HepG2 (cell line): ENCODE measurements around the gene PYGB. TPM values are rescaled to one million over a fixed set of nuclear protein-coding genes. Genes with fewer than 3 reads are reported as not detected.

Source experiments
- ATAC-seq: fragments of 200-7000 bp; cut with Tn5 transposase; 3 replicates; pipeline ENCODE4 v1.9.1; 2020; ENCODE audit warnings: mild to moderate bottlenecking, moderate library complexity
- BruUV-seq: library from RNA; stranded (reverse); fragments of 400-500 nt; replicated peaks from 2 replicates; lab custom pipeline; 2021; lab: Mats Ljungman, UMichigan
- CTCF ChIA-PET: fragments of 300-600 bp; formaldehyde crosslinking; extraction: SDS; loops from one replicate; lab custom pipeline; 2021; ENCODE audit warnings: low total read pairs, inconsistent platforms, low intra/inter-chr PET ratio; lab: Yijun Ruan, JAX
- POLR2A ChIA-PET: fragments of 350-600 bp; sonication (Branson Sonifier 250); formaldehyde crosslinking; loops from one replicate; lab custom pipeline; 2020; ENCODE audit warnings: antibody characterized with exemption, inconsistent platforms; lab: Yijun Ruan, JAX
- DNase-seq: peaks from one replicate; pipeline ENCODE4 v3.0.0-alpha.2; 2015; ENCODE audit warnings: low spot score
- FAIRE-seq: peaks from 3 replicates; lab custom pipeline; 2011; peaks lifted over from hg19 to GRCh38; lab: Jason Lieb, UNC
- H2AFZ ChIP-seq: one replicate; pipeline ENCODE4 v1.6.1; 2011; ENCODE audit warnings: low read length, inconsistent platforms
- H3K27ac ChIP-seq: fragments of 300-600 bp; 3 replicates; pipeline ENCODE4 v1.8.0; 2011; ENCODE audit warnings: mixed run types, mild to moderate bottlenecking, mixed read lengths, low read length, inconsistent platforms; ENCODE audit not compliant: insufficient read depth; ENCODE audit errors: extremely low read length
- H3K27me3 ChIP-seq, 2 experiments: fragments of 200-600 bp in 1 of 2; 2 replicates in 1 of 2; 3 replicates in 1 of 2; pipeline versions ENCODE4 v1.6.0 to v1.8.0; 2011; ENCODE audit warnings: low read length in 2 of 2, mild to moderate bottlenecking in 2 of 2, moderate library complexity in 2 of 2, inconsistent platforms in 1 of 2; ENCODE audit not compliant: insufficient read depth in 2 of 2, control insufficient read depth in 1 of 2
- H3K36me3 ChIP-seq, 2 experiments: fragments of 200-600 bp in 1 of 2; replicated peaks in 1 of 2; 2 replicates in 1 of 2; 3 replicates in 1 of 2; pipeline versions ENCODE4 v1.5.1 to v1.8.0; 2011; ENCODE audit warnings: low read length in 2 of 2, inconsistent platforms in 1 of 2; ENCODE audit not compliant: insufficient read depth in 2 of 2, control insufficient read depth in 1 of 2
- H3K4me1 ChIP-seq: 2 replicates; pipeline ENCODE4 v1.5.1; 2012; ENCODE audit warnings: low read length, inconsistent platforms; ENCODE audit not compliant: insufficient read depth
- H3K4me2 ChIP-seq: 2 replicates; pipeline ENCODE4 v1.6.0; 2011; ENCODE audit warnings: low read depth, low read length, inconsistent platforms
- H3K4me3 ChIP-seq, 3 experiments: fragments of 200-600 bp in 1 of 3; sonication (generic), shearing (Covaris generic) in 1 of 3; replicated peaks in 1 of 3; 2 replicates each; pipeline ENCODE4 v1.5.1; 2011 to 2016; ENCODE audit warnings: low read length in 3 of 3, inconsistent platforms in 2 of 3, low read depth in 2 of 3, mild to moderate bottlenecking in 2 of 3, control low read depth in 1 of 3, mixed read lengths in 1 of 3; ENCODE audit not compliant: insufficient read depth in 1 of 3
- H3K79me2 ChIP-seq: one replicate; pipeline ENCODE4 v1.6.1; 2011; ENCODE audit warnings: low read length, inconsistent platforms; ENCODE audit not compliant: insufficient read depth
- H3K9ac ChIP-seq: 2 replicates; pipeline ENCODE4 v1.6.0; 2011; ENCODE audit warnings: mild to moderate bottlenecking, low read depth, low read length, inconsistent platforms; ENCODE audit not compliant: insufficient read depth
- H3K9me3 ChIP-seq: 2 replicates; pipeline ENCODE4 v1.5.1; 2012; ENCODE audit warnings: mild to moderate bottlenecking, low read length
- H4K20me1 ChIP-seq: 2 replicates; pipeline ENCODE4 v1.6.0; 2011; ENCODE audit warnings: inconsistent platforms, mild to moderate bottlenecking, low read length, moderate library complexity; ENCODE audit not compliant: insufficient read depth
- CENPT ChIP-seq: sonication (generic); formaldehyde crosslinking; IDR thresholded peaks from 2 replicates; pipeline ENCODE4 v1.8.0; 2022; ENCODE audit warnings: low read depth, mild to moderate bottlenecking, moderate library complexity, missing genetic modification reagents
- HNRNPLL ChIP-seq: fragments of 200-400 bp; formaldehyde crosslinking; IDR thresholded peaks from 2 replicates; pipeline ENCODE4 v1.6.1; 2017; ENCODE audit warnings: mild to moderate bottlenecking, low read depth, low read length; ENCODE audit not compliant: poor library complexity, severe bottlenecking
- NFATC3 ChIP-seq: sonication (generic); formaldehyde crosslinking; IDR thresholded peaks from 2 replicates; pipeline ENCODE4 v1.5.1; 2020; ENCODE audit warnings: mild to moderate bottlenecking, missing genetic modification reagents
- SOX5 ChIP-seq: IDR thresholded peaks from 2 replicates; pipeline ENCODE4 v1.6.1; 2016; ENCODE audit warnings: borderline replicate concordance
- TP53 ChIP-seq: sonication (generic); formaldehyde crosslinking; conservative IDR thresholded peaks from 2 replicates; pipeline ENCODE4 v1.4.0; 2020; ENCODE audit warnings: missing genetic modification reagents
- ZC3H4 ChIP-seq: sonication (generic); formaldehyde crosslinking; IDR thresholded peaks from 2 replicates; pipeline ENCODE4 v1.4.0; 2020; ENCODE audit warnings: missing genetic modification reagents, borderline replicate concordance
- ZFAT ChIP-seq: sonication (generic); formaldehyde crosslinking; conservative IDR thresholded peaks from 2 replicates; pipeline ENCODE4 v1.8.1; 2023; ENCODE audit warnings: missing genetic modification reagents, inconsistent platforms
- ZNF687 ChIP-seq: sonication (generic); formaldehyde crosslinking; IDR thresholded peaks from 2 replicates; pipeline ENCODE4 v1.5.1; 2020; ENCODE audit warnings: mild to moderate bottlenecking, missing genetic modification reagents, moderate library complexity
- WGBS: methylation state at CpG from one replicate; pipeline ENCODE4 v1.1.6; 2017; ENCODE audit warnings: low lambda C conversion rate; 5-methylcytosine and 5-hydroxymethylcytosine counted together
- in situ Hi-C: cut with HindIII; loops from 2 replicates; pipeline ENCODE4 v1.10.0; 2017; ENCODE audit warnings: low pct_unique_long_range_greater_than_20kb; ENCODE audit not compliant: extremely low pct_ligation_motif_present
- intact Hi-C: fragments of 100-400 bp; cut with micrococcal nuclease; formaldehyde crosslinking; loops from one replicate; pipeline ENCODE4 v1.10.0; 2022; ENCODE audit not compliant: unreplicated experiment
- polyA plus RNA-seq, 8 experiments: library from polyadenylated mRNA; depleted of rRNA in 3 of 8; stranded (reverse) in 7 of 8; unstranded in 1 of 8; fragments of >200 nt; fragmentation: Illumina TruSeq in 4 of 8; extraction: Trizol in 4 of 8; gene quantifications; 2 replicates each; pipeline versions ENCODE4 v1.2.1 to v1.2.3, GENCODE V29; 2011 to 2016; ENCODE audit warnings: low read depth in 4 of 8, missing spikeins in 1 of 8, mixed read lengths in 1 of 8; ENCODE audit not compliant: insufficient read depth in 1 of 8
- total RNA-seq, 5 experiments: library from RNA; depleted of rRNA; stranded (reverse); fragments of >200 nt; fragmentation: Illumina TruSeq; extraction: Trizol; gene quantifications; 2 replicates each; pipeline ENCODE4 v1.2.3, GENCODE V29; 2016; ENCODE audit warnings: low read depth in 1 of 5
- TF ChIP-seq, protein P1 (sequence below), 2 experiments: fragments of 450-650 bp in 1 of 2; sonication (generic) in 1 of 2; formaldehyde crosslinking; IDR thresholded peaks; 2 replicates each; pipeline versions ENCODE4 v1.5.0 to v1.8.0; 2020 to 2022; ENCODE audit warnings: mild to moderate bottlenecking in 1 of 2, missing genetic modification reagents in 1 of 2

The PYGB gene
- total and polyA plus RNA-seq, 2 of the 13 experiments (the other 11 are each of a cell fraction or from before 2014, with no cell fraction given), result 24.2 to 86.3 TPM

DNA sequence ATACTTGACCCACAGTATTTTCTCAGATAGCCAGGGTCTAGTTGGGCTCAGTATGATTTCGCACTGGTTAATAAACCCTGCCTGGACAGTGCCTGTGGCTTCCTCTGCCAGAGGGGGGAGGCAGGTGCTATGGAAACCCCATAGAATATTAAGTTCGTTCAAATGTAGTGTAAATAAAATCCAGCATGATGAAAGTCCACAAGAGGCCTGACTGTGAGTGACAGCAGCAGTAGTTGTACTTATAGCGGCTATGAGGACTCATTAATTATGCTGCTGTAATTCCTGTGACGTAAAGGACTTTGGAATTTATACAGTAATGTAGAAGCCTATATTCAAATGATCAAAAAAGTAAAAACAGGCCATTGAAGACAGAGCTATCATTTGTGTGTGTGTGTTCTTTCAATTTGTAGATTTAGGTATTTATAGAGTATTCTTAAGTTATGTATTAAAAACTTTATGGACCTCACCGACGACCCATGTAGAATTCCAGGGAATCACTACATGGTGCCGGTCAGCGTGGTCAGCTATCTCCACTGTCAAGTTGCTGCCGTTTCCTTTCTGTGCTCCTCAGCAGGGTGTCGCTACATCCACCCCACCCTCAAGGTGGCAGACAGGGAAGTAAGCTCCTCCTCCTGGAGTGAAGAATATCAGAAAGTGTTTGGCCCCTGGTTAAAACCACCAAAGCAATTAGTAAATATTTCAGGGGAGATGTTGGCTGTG is 10.0 kb downstream of the PYGB start:
- in situ Hi-C loops (no loop called here), intact Hi-C loops (no loop called here)
- DNase-seq (no peak), ATAC-seq (0 out of 3 replicates have a peak, but pooled peaks have one; percentile 19), FAIRE-seq (no peak)
- Histone ChIP-seq H3K9ac (no peak overlapping the region), H4K20me1 (no peaks in the 10 kb centered on the region; the same call in 1 of the 2 replicates), H3K36me3 (peaks cover 7 to 27% of the 10 kb centered on the region in 2 experiments; a peak in 4 of 5 replicates), H3K9me3 (no peaks in the 10 kb centered on the region), H3K27me3 (no peaks in the 10 kb centered on the region), H3K4me1 (no peaks in the 10 kb centered on the region; the same call in 1 of the 2 replicates), H3K79me2 (peaks cover 17% of the 10 kb centered on the region), H2AFZ (no peak overlapping the region), H3K27ac (no peak overlapping the region), H3K4me3 (no peak overlapping the region), H3K4me2 (no peak overlapping the region)
- WGBS, result 93% methylated on average over 10 of the region's 10 CpGs
- no TSS peak for BruUV-seq
- TF ChIP-seq SOX5 (CRISPR knock-in tag) (no peak), ZFAT (CRISPR knock-in tag) (no peak), HNRNPLL (no peak), NFATC3 (no peak), ZC3H4 (CRISPR knock-in tag) (no peak)
- CTCF ChIA-PET, result no interaction called here
- POLR2A ChIA-PET, result no interaction called here

GRCh38 chr20:25258476-25258805 is 10.6 kb downstream of the PYGB start:
- no peak for TF ChIP-seq CENPT (CRISPR knock-in tag)
- TF ChIP-seq TP53 (CRISPR knock-in tag), result no peak
- 0 out of 2 replicates have a peak, but pooled peaks have one; percentile 12 for TF ChIP-seq ZNF687 (CRISPR knock-in tag)
- TF ChIP-seq, protein P1, sequence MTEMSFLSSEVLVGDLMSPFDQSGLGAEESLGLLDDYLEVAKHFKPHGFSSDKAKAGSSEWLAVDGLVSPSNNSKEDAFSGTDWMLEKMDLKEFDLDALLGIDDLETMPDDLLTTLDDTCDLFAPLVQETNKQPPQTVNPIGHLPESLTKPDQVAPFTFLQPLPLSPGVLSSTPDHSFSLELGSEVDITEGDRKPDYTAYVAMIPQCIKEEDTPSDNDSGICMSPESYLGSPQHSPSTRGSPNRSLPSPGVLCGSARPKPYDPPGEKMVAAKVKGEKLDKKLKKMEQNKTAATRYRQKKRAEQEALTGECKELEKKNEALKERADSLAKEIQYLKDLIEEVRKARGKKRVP (CRISPR knock-in tag; IDR thresholded peaks at IDR 0.05), result no peak
- no peak for DNase-seq
- 87% methylated on average over 8 of the region's 8 CpGs for WGBS
- POLR2A ChIA-PET, result no interaction called here
- Histone ChIP-seq H3K27me3 (no peaks in the 10 kb centered on the region), H3K79me2 (peaks cover 15% of the 10 kb centered on the region), H3K27ac (no peak overlapping the region), H3K4me2 (no peak overlapping the region), H3K9ac (no peak overlapping the region), H4K20me1 (no peaks in the 10 kb centered on the region; the same call in 1 of the 2 replicates), H3K4me3 (no peak overlapping the region), H3K36me3 (peaks cover 7 to 25% of the 10 kb centered on the region in 2 experiments; a peak in 4 of 5 replicates), H3K4me1 (no peaks in the 10 kb centered on the region), H2AFZ (no peak overlapping the region), H3K9me3 (no peaks in the 10 kb centered on the region)
- FAIRE-seq, result no peak
- in situ Hi-C loops (no loop called here), intact Hi-C loops (no loop called here)
- CTCF ChIA-PET, result no interaction called here
- ATAC-seq, result no peak; the same call in 2 of the 3 replicates
- BruUV-seq, result no TSS peak
